Kidney (tissue), 14 donors: ENCODE data around the gene DUS1L. TPM values are rescaled to one million over a fixed set of nuclear protein-coding genes. Genes with fewer than 3 reads are reported as not detected.

Experiments
- DNase-seq, 5 donors: peaks; one replicate each; pipeline ENCODE4 v3.0.0-alpha.2; 2013 to 2020
- FAIRE-seq: peaks from 2 replicates; lab custom pipeline; 2012; peaks lifted over from hg19 to GRCh38; lab: Jason Lieb, UNC
- H3K27ac ChIP-seq, 2 donors: one replicate each; pipeline ENCODE4 v1.7.0; 2013; ENCODE audit warnings: low read depth in 2 of 2, low read length in 2 of 2, inconsistent platforms in 1 of 2
- H3K27me3 ChIP-seq: one replicate; pipeline ENCODE4 v1.7.1; 2013; ENCODE audit warnings: low read length, inconsistent platforms; ENCODE audit not compliant: control insufficient read depth, insufficient read depth
- H3K36me3 ChIP-seq, 3 donors: one replicate each; pipeline versions ENCODE4 v1.7.0 to v1.7.1; 2013; ENCODE audit warnings: low read length in 3 of 3, control low read depth in 1 of 3, inconsistent platforms in 1 of 3; ENCODE audit not compliant: insufficient read depth in 3 of 3, control insufficient read depth in 2 of 3
- H3K4me1 ChIP-seq, 3 donors: one replicate each; pipeline versions ENCODE4 v1.7.0 to v1.7.1; 2013; ENCODE audit warnings: low read length in 3 of 3, inconsistent platforms in 1 of 3, low read depth in 1 of 3; ENCODE audit not compliant: control insufficient read depth in 2 of 3, insufficient read depth in 2 of 3
- H3K4me3 ChIP-seq, 3 donors: one replicate each; pipeline versions ENCODE4 v1.7.0 to v1.8.1; 2013; ENCODE audit warnings: low read length in 3 of 3, control low read depth in 1 of 3, inconsistent platforms in 1 of 3
- H3K9ac ChIP-seq, 3 donors: one replicate each; pipeline versions ENCODE4 v1.7.0 to v1.7.1; 2013; ENCODE audit warnings: low read length in 3 of 3, control low read depth in 1 of 3, inconsistent platforms in 1 of 3
- H3K9me3 ChIP-seq, 3 donors: one replicate each; pipeline versions ENCODE4 v1.7.0 to v1.7.1; 2013; ENCODE audit warnings: low read length in 3 of 3, control low read depth in 1 of 3, inconsistent platforms in 1 of 3; ENCODE audit not compliant: control insufficient read depth in 2 of 3, insufficient read depth in 1 of 3
- CTCF ChIP-seq: IDR thresholded peaks from 3 replicates; pipeline ENCODE4 v1.5.1; 2012; ENCODE audit warnings: mild to moderate bottlenecking, moderate library complexity, borderline replicate concordance; ENCODE audit not compliant: insufficient read depth; ENCODE audit errors: extremely low read depth
- intact Hi-C: fragments of 100-400 bp; cut with DNase I; formaldehyde crosslinking; loops from one replicate; pipeline ENCODE4 v1.11.1; 2022
- polyA plus RNA-seq: library from polyadenylated mRNA; stranded (reverse); fragments of 350-450 nt; fragmentation: Illumina TruSeq; extraction: RNeasy Lipid Tissue Mini Kit (QIAGEN cat#74804); gene quantifications from one replicate; pipeline ENCODE4 v1.2.3, GENCODE V29; 2014; ENCODE audit warnings: low read depth, low replicate concordance; ENCODE audit not compliant: insufficient read depth
- total RNA-seq: library from RNA; stranded (reverse); fragmentation: NEBNext Ultra II Directional; extraction: Animal tissue kit (Norgen Biotek cat#: 25700); gene quantifications from one replicate; pipeline ENCODE4 v1.2.1, GENCODE V29; 2021
- donor health status: control.
- donor health status: control.
- donor health status: control.
- donor health status: control.
- donor health status: control.
- donor health status: DM: yes; HTN: yes; CAD: no.
- donor health status: Normal renal cell carcinoma (clear cell type).

Gene DUS1L
- total and polyA plus RNA-seq, 2 donors from 2014 or later, result 84.8 to 102 TPM

- peak overlapping the region in 1 of 3 donors; percentile 41 for H3K4me3 ChIP-seq
- no peak overlapping the region for H3K9ac ChIP-seq
- peaks cover 0 to 18% (median 0%) of the 10 kb centered on the region in 3 donors for H3K4me1 ChIP-seq
- H3K27me3 ChIP-seq, result no peaks in the 10 kb centered on the region
- intact Hi-C loops, result loop anchor here (10.0 kb wide), 1 partner anchor 124 kb away; no protein-coding TSS in a partner anchor
- no peak overlapping the region for H3K27ac ChIP-seq
- no peaks in the 10 kb centered on the region for H3K9me3 ChIP-seq
- H3K36me3 ChIP-seq, result peaks cover 0 to 7% (median 0%) of the 10 kb centered on the region in 3 donors
- peak; percentile 83 to 94 (median 90) for DNase-seq
- FAIRE-seq, result no peak
- TF ChIP-seq CTCF, result peak; percentile 99
These were observed 34.9 kb downstream of the DUS1L start for GRCh38 chr17:82030470-82031302.

- Histone ChIP-seq H3K4me3 (no peak overlapping the region), H3K36me3 (peaks cover 0 to 3% (median 0%) of the 10 kb centered on the region in 3 donors), H3K9ac (no peak overlapping the region), H3K27ac (no peak overlapping the region), H3K27me3 (no peaks in the 10 kb centered on the region), H3K9me3 (no peaks in the 10 kb centered on the region), H3K4me1 (peaks cover 0 to 13% (median 0%) of the 10 kb centered on the region in 3 donors)
- FAIRE-seq, result no peak
- intact Hi-C loops, result loop anchor here (10.0 kb wide), 1 partner anchor 125 kb away; no protein-coding TSS in a partner anchor
- DNase-seq, result no peak
- TF ChIP-seq CTCF, result no peak
These were observed 35.6 kb downstream of the DUS1L start for GRCh38 chr17:82029990-82030469.

GRCh38 chr17:82029391-82029790 lies 36.2 kb downstream of the DUS1L start:
- no peaks in the 10 kb centered on the region for H3K36me3 ChIP-seq
- H3K27me3 ChIP-seq, result no peaks in the 10 kb centered on the region
- H3K9ac ChIP-seq, result no peak overlapping the region
- H3K4me3 ChIP-seq, result no peak overlapping the region
- FAIRE-seq (no peak), DNase-seq (no peak)
- peaks cover 0 to 13% (median 0%) of the 10 kb centered on the region in 3 donors for H3K4me1 ChIP-seq
- no peak overlapping the region for H3K27ac ChIP-seq
- no peak for TF ChIP-seq CTCF
- intact Hi-C loops, result no loop called here
- H3K9me3 ChIP-seq, result no peaks in the 10 kb centered on the region
